NCI-H2029 (cell line): ENCODE results near the gene RERG.
"Not testable (repeated sequence)": the region's sequence is repeated elsewhere in the genome, so short reads cannot be mapped to it uniquely, and the experiment has no call there.

Experiments used
- DNase-seq: peaks from one replicate; lab custom pipeline; 2025; lab: John Stamatoyannopoulos, UW

Gene RERG

DNA sequence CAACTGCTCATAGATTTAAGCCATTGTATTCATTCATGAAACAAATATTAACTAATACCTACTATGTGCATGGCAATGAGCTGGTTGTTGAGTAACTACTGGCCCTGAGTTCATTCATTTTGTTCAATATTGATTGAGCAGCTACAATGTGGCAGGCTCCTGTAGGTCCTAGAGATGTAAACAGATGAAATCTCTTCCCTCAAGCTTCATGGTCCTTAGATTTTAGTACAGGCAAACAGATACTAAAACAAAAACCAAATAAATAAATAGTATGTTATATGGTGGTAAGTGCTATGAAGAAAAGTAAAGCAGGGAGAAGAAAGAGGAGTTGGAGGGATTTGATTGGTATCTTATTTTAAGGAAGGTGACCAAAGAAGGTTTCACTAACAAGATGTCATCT, 77.8 kb downstream of the RERG start:
- no peak for DNase-seq

DNA sequence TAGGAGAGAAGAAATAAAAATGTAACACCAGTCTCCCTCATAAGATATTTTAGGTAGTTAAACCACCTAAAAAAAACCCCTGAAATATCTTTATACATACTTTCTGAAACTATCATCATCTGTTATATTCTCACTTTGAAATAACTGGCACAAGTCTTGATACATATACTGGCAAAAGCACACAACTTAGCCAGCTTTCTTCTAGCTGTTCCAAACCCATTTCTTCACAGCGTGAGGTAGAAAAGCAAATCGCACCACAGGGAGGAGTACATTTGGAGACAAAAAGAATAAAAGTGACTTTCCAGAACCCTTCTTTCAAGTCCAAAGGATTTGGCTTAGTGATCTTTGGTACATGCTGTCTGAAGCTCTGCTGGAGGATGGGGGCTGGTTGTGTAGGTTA, 78.5 kb downstream of the RERG start:
- DNase-seq = no peak

GRCh38 chr12:15131431-15131830, 89.8 kb downstream of the RERG start:
- DNase-seq = no peak

GRCh38 chr12:15130541-15130940, 90.7 kb downstream of the RERG start:
- no peak for DNase-seq

- DNase-seq = no peak
These were observed 97.8 kb downstream of the RERG start for GRCh38 chr12:15123401-15123800.

DNA sequence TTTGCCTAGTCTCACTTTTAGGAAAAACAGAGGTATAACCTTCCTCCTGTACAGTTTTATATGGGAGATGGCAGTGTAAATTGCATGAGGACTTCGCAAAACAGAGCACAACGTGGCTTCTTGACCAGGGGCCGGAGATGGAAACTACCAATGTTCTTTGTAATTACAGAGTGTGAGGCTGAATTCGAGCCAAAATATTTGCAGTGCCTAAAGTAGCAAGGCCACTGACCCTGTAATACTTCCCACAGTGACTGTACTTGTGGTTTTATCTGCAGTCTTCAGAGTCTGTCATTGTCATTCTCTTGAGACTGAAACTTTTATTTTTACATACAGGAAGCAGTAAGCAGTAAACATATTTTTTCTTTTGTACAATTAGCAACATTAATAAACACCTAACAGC, 98.9 kb downstream of the RERG start:
- DNase-seq = no peak

DNA sequence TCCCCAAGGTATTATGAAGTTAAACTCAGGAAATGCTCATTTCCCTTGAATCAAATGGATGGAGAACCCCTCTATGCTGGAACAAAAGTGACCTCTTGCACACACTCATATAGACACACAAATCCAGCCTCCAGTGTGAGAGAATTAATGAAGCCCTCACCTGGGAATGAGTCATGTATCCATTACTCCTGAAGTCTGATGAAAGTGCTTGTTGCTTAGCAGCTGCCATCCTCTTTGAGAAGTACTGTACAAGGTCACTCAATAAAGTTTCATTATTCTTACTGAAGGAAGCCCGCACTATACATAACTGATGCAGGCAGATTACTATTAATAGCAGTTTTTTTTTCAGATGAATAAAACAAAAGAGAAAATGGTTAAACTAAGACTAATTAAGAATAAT, 102.3 kb downstream of the RERG start:
- DNase-seq = no peak

GRCh38 chr12:15116983-15117382, 104.2 kb downstream of the RERG start:
- DNase-seq = no peak

GRCh38 chr12:15116086-15116485, 105.1 kb downstream of the RERG start:
- no peak for DNase-seq

GRCh38 chr12:15115434-15115833, 105.8 kb downstream of the RERG start:
- DNase-seq = no peak

- no peak for DNase-seq
These were observed 106.7 kb downstream of the RERG start for GRCh38 chr12:15114501-15114900.

GRCh38 chr12:15092826-15093225, 128.4 kb downstream of the RERG start:
- DNase-seq = no peak

DNA sequence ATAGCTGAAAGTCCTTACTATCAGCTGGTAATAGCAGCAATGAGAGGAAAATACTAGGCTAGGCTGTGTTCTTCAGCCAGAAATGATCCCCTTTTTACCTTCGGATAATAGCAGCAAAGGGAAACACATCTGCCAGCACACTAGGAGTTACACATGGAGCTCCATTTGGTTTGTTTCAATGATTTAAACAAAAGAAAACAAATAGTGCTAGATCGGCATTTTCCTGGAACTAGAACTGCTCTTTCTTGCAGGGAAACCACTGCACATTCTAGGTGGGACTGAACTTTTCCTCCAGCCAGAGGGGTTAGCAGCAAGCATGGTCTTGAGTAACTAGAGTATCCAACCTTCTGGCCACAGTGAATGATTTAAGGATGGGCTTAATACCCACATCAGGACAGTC, 130.8 kb downstream of the RERG start:
- DNase-seq = no peak

DNA sequence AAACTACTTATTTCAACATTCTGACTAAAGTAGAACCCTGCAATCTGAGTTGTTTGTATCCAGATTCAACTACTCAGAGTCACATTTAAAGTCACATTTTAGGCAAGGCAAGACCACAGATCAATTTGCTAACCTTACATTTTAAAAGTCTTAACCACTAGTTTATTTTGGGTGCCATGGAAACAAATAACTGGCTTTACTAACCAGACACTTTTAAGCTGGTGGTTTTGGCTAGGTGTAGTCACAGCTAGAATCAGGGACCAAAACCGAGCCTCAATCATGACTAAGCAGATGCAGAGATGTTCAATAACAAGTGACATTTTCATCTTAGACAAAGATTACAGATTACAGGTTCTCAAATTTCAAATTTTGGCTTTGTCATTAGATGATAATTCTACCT, 133.1 kb downstream of the RERG start:
- DNase-seq = no peak

GRCh38 chr12:15077751-15078150, 143.5 kb downstream of the RERG start:
- DNase-seq = not testable (repeated sequence)

DNA sequence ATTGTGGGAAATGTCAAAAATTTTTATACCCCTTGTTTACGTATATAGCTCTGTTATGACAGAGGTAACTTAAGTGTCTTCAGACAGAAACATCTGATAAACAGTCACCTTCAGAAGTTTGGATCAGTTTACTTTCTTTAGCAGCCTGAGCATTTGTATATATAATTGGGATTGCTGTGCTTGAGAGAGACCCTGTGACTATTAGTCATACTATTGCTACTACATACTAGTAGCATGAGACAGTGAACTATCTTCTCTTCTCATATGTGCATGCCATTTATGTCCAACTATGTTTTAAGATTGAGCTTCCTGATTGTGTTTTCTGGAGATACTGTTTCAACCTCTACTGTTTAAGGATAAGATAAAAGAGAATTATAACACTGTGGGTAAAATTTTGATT, 146.9 kb downstream of the RERG start:
- no peak for DNase-seq

GRCh38 chr12:15059123-15059522, 162.1 kb downstream of the RERG start:
- DNase-seq = no peak
